ENCODE measurements around the gene CHD5. TPM values are rescaled to one million over a fixed set of nuclear protein-coding genes. Genes with fewer than 3 reads are reported as not detected.

The CHD5 gene
- polyA plus RNA-seq, 1 donor from 2014 or later, result 22.0 TPM

DNA sequence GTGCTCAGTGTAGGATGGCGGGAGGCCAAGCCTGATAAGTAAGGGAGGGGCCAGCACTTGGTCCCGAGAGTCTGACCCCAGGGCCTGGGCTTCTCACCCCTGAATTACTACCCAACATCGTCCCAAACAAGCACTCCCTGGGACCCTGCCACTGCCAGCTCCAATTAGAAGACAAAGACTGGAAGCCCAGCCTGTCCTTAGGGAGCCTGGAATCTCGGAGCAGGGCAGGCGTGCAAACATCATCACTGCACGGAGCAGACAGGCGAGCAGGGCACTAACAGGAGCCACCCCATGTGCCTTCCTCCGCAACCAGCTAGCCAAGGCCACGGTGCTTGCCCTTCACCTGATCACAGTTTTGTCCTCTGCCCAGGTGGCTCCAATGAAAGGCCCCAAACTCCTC, 111.2 kb downstream of the CHD5 start:
- H4K20me1 ChIP-seq (ENCODE audit: insufficient read depth), result no peaks in the 10 kb centered on the region
- no peaks in the 10 kb centered on the region for H3K79me2 ChIP-seq (replicated peaks; ENCODE audit: insufficient read depth, low read length)
- no peak overlapping the region for H3K27ac ChIP-seq (ENCODE audit: low read length)
- H3K4me3 ChIP-seq (ENCODE audit: low read length), result no peak overlapping the region
- H3K4me2 ChIP-seq (ENCODE audit: low read length), result no peak overlapping the region
- no peaks in the 10 kb centered on the region for H3K27me3 ChIP-seq (ENCODE audit: insufficient read depth, low read depth, low read length)
- H2AFZ ChIP-seq (ENCODE audit: low read depth, low read length), result no peak overlapping the region
- H3K9ac ChIP-seq (ENCODE audit: low read length), result no peak overlapping the region
- TF ChIP-seq MXI1 (conservative IDR thresholded peaks at IDR 0.05; ENCODE audit: poor library complexity, severe bottlenecking) (no peak), RAD21 (conservative IDR thresholded peaks at IDR 0.05) (no peak), POLR2AphosphoS5 (IDR thresholded peaks at IDR 0.05) (no peak), EP300 (conservative IDR thresholded peaks at IDR 0.05; ENCODE audit: poor library complexity, severe bottlenecking) (no peak), SMC3 (conservative IDR thresholded peaks at IDR 0.05; ENCODE audit: poor library complexity) (no peak), TAF1 (IDR thresholded peaks at IDR 0.05; ENCODE audit: low read depth) (no peak), EZH2 (IDR thresholded peaks at IDR 0.05; ENCODE audit: borderline replicate concordance, insufficient read depth, low read length, poor library complexity, severe bottlenecking) (no peak)
- TF ChIP-seq, protein P1, sequence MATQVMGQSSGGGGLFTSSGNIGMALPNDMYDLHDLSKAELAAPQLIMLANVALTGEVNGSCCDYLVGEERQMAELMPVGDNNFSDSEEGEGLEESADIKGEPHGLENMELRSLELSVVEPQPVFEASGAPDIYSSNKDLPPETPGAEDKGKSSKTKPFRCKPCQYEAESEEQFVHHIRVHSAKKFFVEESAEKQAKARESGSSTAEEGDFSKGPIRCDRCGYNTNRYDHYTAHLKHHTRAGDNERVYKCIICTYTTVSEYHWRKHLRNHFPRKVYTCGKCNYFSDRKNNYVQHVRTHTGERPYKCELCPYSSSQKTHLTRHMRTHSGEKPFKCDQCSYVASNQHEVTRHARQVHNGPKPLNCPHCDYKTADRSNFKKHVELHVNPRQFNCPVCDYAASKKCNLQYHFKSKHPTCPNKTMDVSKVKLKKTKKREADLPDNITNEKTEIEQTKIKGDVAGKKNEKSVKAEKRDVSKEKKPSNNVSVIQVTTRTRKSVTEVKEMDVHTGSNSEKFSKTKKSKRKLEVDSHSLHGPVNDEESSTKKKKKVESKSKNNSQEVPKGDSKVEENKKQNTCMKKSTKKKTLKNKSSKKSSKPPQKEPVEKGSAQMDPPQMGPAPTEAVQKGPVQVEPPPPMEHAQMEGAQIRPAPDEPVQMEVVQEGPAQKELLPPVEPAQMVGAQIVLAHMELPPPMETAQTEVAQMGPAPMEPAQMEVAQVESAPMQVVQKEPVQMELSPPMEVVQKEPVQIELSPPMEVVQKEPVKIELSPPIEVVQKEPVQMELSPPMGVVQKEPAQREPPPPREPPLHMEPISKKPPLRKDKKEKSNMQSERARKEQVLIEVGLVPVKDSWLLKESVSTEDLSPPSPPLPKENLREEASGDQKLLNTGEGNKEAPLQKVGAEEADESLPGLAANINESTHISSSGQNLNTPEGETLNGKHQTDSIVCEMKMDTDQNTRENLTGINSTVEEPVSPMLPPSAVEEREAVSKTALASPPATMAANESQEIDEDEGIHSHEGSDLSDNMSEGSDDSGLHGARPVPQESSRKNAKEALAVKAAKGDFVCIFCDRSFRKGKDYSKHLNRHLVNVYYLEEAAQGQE (IDR thresholded peaks at IDR 0.05; ENCODE audit: borderline replicate concordance), result no peak
- TF ChIP-seq, protein P2, sequence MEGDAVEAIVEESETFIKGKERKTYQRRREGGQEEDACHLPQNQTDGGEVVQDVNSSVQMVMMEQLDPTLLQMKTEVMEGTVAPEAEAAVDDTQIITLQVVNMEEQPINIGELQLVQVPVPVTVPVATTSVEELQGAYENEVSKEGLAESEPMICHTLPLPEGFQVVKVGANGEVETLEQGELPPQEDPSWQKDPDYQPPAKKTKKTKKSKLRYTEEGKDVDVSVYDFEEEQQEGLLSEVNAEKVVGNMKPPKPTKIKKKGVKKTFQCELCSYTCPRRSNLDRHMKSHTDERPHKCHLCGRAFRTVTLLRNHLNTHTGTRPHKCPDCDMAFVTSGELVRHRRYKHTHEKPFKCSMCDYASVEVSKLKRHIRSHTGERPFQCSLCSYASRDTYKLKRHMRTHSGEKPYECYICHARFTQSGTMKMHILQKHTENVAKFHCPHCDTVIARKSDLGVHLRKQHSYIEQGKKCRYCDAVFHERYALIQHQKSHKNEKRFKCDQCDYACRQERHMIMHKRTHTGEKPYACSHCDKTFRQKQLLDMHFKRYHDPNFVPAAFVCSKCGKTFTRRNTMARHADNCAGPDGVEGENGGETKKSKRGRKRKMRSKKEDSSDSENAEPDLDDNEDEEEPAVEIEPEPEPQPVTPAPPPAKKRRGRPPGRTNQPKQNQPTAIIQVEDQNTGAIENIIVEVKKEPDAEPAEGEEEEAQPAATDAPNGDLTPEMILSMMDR (IDR thresholded peaks at IDR 0.05; ENCODE audit: poor library complexity, severe bottlenecking), result no peak
- H3F3A ChIP-seq (ENCODE audit: insufficient read depth, low read length, poor library complexity, severe bottlenecking), result no peaks in the 10 kb centered on the region
- H3K9me3 ChIP-seq (ENCODE audit: low read length), result no peaks in the 10 kb centered on the region
- no peaks in the 10 kb centered on the region for H3K9me2 ChIP-seq (ENCODE audit: insufficient read depth, low read length)
- no peaks in the 10 kb centered on the region for H3K36me3 ChIP-seq (ENCODE audit: insufficient read depth, low read length)

DNA sequence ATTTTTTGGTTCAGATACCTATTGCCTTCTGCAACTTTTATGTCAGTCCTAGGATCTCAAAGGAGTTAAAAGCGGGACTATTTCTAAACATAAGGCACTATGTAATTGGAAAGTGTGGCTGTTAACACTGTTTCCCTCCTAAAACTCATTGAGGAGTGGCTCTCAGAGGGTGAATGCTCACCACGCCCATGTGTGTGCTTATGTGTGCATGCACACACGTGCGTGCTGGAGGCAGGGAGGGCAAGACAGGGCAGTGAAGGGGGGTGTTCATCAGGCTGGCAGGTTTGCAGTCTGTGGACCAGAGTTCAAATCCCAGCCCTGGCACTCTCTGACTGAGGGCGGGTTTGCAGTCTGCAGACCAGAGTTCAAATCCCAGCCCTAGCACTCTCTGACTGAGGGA, 112.0 kb downstream of the CHD5 start:
- Histone ChIP-seq H3K27ac (ENCODE audit: low read length) (no peak overlapping the region), H4K20me1 (ENCODE audit: insufficient read depth) (no peaks in the 10 kb centered on the region), H3K9ac (ENCODE audit: low read length) (no peak overlapping the region), H3F3A (ENCODE audit: insufficient read depth, low read length, poor library complexity, severe bottlenecking) (no peaks in the 10 kb centered on the region), H3K79me2 (replicated peaks; ENCODE audit: insufficient read depth, low read length) (no peaks in the 10 kb centered on the region), H3K4me3 (ENCODE audit: low read length) (no peak overlapping the region), H3K36me3 (ENCODE audit: insufficient read depth, low read length) (no peaks in the 10 kb centered on the region), H3K4me2 (ENCODE audit: low read length) (no peak overlapping the region), H3K9me3 (ENCODE audit: low read length) (no peaks in the 10 kb centered on the region), H3K27me3 (ENCODE audit: insufficient read depth, low read depth, low read length) (no peaks in the 10 kb centered on the region), H2AFZ (ENCODE audit: low read depth, low read length) (no peak overlapping the region), H3K9me2 (ENCODE audit: insufficient read depth, low read length) (no peaks in the 10 kb centered on the region)
- no peak for TF ChIP-seq EZH2 (IDR thresholded peaks at IDR 0.05; ENCODE audit: borderline replicate concordance, insufficient read depth, low read length, poor library complexity, severe bottlenecking)
- no peak for TF ChIP-seq EP300 (conservative IDR thresholded peaks at IDR 0.05; ENCODE audit: poor library complexity, severe bottlenecking)
- TF ChIP-seq TAF1 (IDR thresholded peaks at IDR 0.05; ENCODE audit: low read depth), result no peak
- TF ChIP-seq MXI1 (conservative IDR thresholded peaks at IDR 0.05; ENCODE audit: poor library complexity, severe bottlenecking), result no peak
- TF ChIP-seq, protein P2 (IDR thresholded peaks at IDR 0.05; ENCODE audit: poor library complexity, severe bottlenecking), result no peak
- TF ChIP-seq POLR2AphosphoS5 (IDR thresholded peaks at IDR 0.05), result no peak
- TF ChIP-seq SMC3 (conservative IDR thresholded peaks at IDR 0.05; ENCODE audit: poor library complexity), result no peak
- TF ChIP-seq, protein P1 (IDR thresholded peaks at IDR 0.05; ENCODE audit: borderline replicate concordance), result no peak
- TF ChIP-seq RAD21 (conservative IDR thresholded peaks at IDR 0.05), result no peak

Measured in neural cell (in vitro differentiated cells).